ENCODE results near the gene HOXD11. TPM values are rescaled to one million over a fixed set of nuclear protein-coding genes. Genes with fewer than 3 reads are reported as not detected.

HOXD11 gene
- total RNA-seq, 2 donors from 2014 or later: not detected

GRCh38 chr2:176152350-176153181, 45.5 kb downstream of the HOXD11 start:
- no peaks in the 10 kb centered on the region for H3K9me3 ChIP-seq
- H3K27me3 ChIP-seq: peaks cover 49 to 52% of the 10 kb centered on the region in 2 donors
- no peak overlapping the region for H3K27ac ChIP-seq
- H3K4me3 ChIP-seq: no peak overlapping the region
- H3K36me3 ChIP-seq: no peaks in the 10 kb centered on the region
- TF ChIP-seq CTCF (IDR thresholded peaks at IDR 0.05): no peak
- peaks cover 0 to 18% of the 10 kb centered on the region in 2 donors for H3K4me1 ChIP-seq
- DNase-seq (ENCODE audit: low spot score): no peak

GRCh38 chr2:176154576-176155252, 47.6 kb downstream of the HOXD11 start:
- Histone ChIP-seq H3K4me3 (no peak overlapping the region), H3K4me1 (peaks cover 0 to 34% of the 10 kb centered on the region in 2 donors), H3K27me3 (peaks cover 46 to 52% of the 10 kb centered on the region in 2 donors), H3K27ac (no peak overlapping the region), H3K36me3 (no peaks in the 10 kb centered on the region), H3K9me3 (no peaks in the 10 kb centered on the region)
- no peak for TF ChIP-seq CTCF (IDR thresholded peaks at IDR 0.05)
- DNase-seq (ENCODE audit: low spot score): no peak

- DNase-seq (ENCODE audit: low spot score): no peak
- Histone ChIP-seq H3K4me3 (no peak overlapping the region), H3K4me1 (peaks cover 0 to 42% of the 10 kb centered on the region in 2 donors), H3K27me3 (peaks cover 54 to 56% of the 10 kb centered on the region in 2 donors), H3K36me3 (no peaks in the 10 kb centered on the region), H3K27ac (no peak overlapping the region), H3K9me3 (no peaks in the 10 kb centered on the region)
- no peak for TF ChIP-seq CTCF (IDR thresholded peaks at IDR 0.05)
These were observed 48.4 kb downstream of the HOXD11 start for GRCh38 chr2:176155356-176156044.

- Histone ChIP-seq H3K27me3 (peaks cover 51 to 65% of the 10 kb centered on the region in 2 donors), H3K27ac (no peak overlapping the region), H3K4me3 (no peak overlapping the region), H3K4me1 (peaks cover 0 to 49% of the 10 kb centered on the region in 2 donors), H3K9me3 (no peaks in the 10 kb centered on the region), H3K36me3 (no peaks in the 10 kb centered on the region)
- no peak for DNase-seq (ENCODE audit: low spot score)
- no peak for TF ChIP-seq CTCF (IDR thresholded peaks at IDR 0.05)
These were observed 49.3 kb downstream of the HOXD11 start for GRCh38 chr2:176156301-176156806.

GRCh38 chr2:176156807-176157498, 49.9 kb downstream of the HOXD11 start, which contains the start of gene HOXD3:
Gene HOXD3 (plus strand): TSS chr2:176157307. CDS start chr2:176169115, 11,808 bp downstream.
- peak within 1 kb of the TSS in 1 of 2 donors; percentile 7 for H3K4me3 ChIP-seq
- TF ChIP-seq CTCF (IDR thresholded peaks at IDR 0.05): no peak
- H3K36me3 ChIP-seq: no peaks in the 10 kb centered on the region
- DNase-seq (ENCODE audit: low spot score): no peak
- H3K27me3 ChIP-seq: peaks cover 48 to 65% of the 10 kb centered on the region in 2 donors
- H3K27ac ChIP-seq: no peak within 1 kb of the TSS
- H3K9me3 ChIP-seq: no peaks in the 10 kb centered on the region
- H3K4me1 ChIP-seq: peaks cover 0 to 47% of the 10 kb centered on the region in 2 donors

Measured in right atrium auricular region (tissue), 2 donors.